GM13977 (cell line): Measurements from ENCODE around the gene ERMN.

Experiments used
- DNase-seq: peaks from one replicate; pipeline ENCODE4 v3.0.0; 2012; ENCODE audit warnings: low spot score
- CTCF ChIP-seq: IDR thresholded peaks from 2 replicates; pipeline ENCODE4 v1.5.1; 2012; ENCODE audit warnings: mild to moderate bottlenecking, control low read depth; ENCODE audit not compliant: insufficient read depth; ENCODE audit errors: extremely low read depth, missing control alignments
- in situ Hi-C: fragments of 300-500 bp; cut with MboI; formaldehyde crosslinking; loops from one replicate; pipeline ENCODE4 v1.12.0; 2022; ENCODE audit warnings: low sequenced_read_pairs, low pct_unique_long_range_greater_than_20kb, mixed read lengths, inconsistent platforms; ENCODE audit not compliant: unreplicated experiment

ERMN gene

GRCh38 chr2:157339965-157340655, 14.5 kb upstream of the ERMN start:
- TF ChIP-seq CTCF = no peak
- in situ Hi-C loops = loop anchor here (25.0 kb wide), 1 partner anchor 97 kb away; the partner anchor contains the start of gene CYTIP
- no peak for DNase-seq

- TF ChIP-seq CTCF = no peak
- in situ Hi-C loops = loop anchor here (25.0 kb wide), 1 partner anchor 99 kb away; the partner anchor contains the start of gene CYTIP
These were observed 12.4 kb upstream of the ERMN start for GRCh38 chr2:157337978-157338377.

GRCh38 chr2:157336137-157337010, 10.8 kb upstream of the ERMN start:
- in situ Hi-C loops = loop anchor here (25.0 kb wide), 1 partner anchor 101 kb away; the partner anchor contains the start of gene CYTIP
- peak; percentile 18 for DNase-seq
- peak; percentile 66 for TF ChIP-seq CTCF

More at GRCh38 chr2:157337978-157338377, 12.4 kb upstream of the ERMN start:
- DNase-seq = no peak

- TF ChIP-seq CTCF = no peak
- in situ Hi-C loops = loop anchor here (25.0 kb wide), 1 partner anchor 103 kb away; the partner anchor contains the start of gene CYTIP
- DNase-seq = no peak
These were observed 9.2 kb upstream of the ERMN start for GRCh38 chr2:157334797-157335196.

GRCh38 chr2:157334335-157334734, 8.7 kb upstream of the ERMN start:
- in situ Hi-C loops = loop anchor here (25.0 kb wide), 1 partner anchor 103 kb away; the partner anchor contains the start of gene CYTIP
- no peak for TF ChIP-seq CTCF
- DNase-seq = no peak

GRCh38 chr2:157333304-157334047, 7.9 kb upstream of the ERMN start:
- no peak for DNase-seq
- in situ Hi-C loops = loop anchor here (25.0 kb wide), 1 partner anchor 104 kb away; the partner anchor contains the start of gene CYTIP
- TF ChIP-seq CTCF = no peak
